MM.1S (cell line): ENCODE data around the gene ESRRB.

Source experiments
- DNase-seq: peaks from one replicate; pipeline ENCODE4 v3.0.0-alpha.2; 2015
- H2AFZ ChIP-seq: fragments of 300-600 bp; sonication (generic); 2 replicates; pipeline ENCODE4 v1.6.0; 2016; ENCODE audit warnings: antibody characterized with exemption, low read length
- H3F3A ChIP-seq: fragments of 300-600 bp; sonication (generic); 2 replicates; pipeline ENCODE4 v1.6.1; 2016; ENCODE audit warnings: mild to moderate bottlenecking, antibody characterized with exemption, low read length, moderate library complexity, mixed read lengths; ENCODE audit not compliant: insufficient read depth
- H3K27ac ChIP-seq: fragments of 300-600 bp; sonication (generic); 2 replicates; pipeline ENCODE4 v1.5.1; 2016; ENCODE audit warnings: mild to moderate bottlenecking, low read length
- H3K27me3 ChIP-seq: fragments of 300-600 bp; sonication (generic); replicated peaks from 2 replicates; pipeline ENCODE4 v1.6.0; 2016; ENCODE audit warnings: low read length; ENCODE audit not compliant: insufficient read depth
- H3K36me3 ChIP-seq: fragments of 300-600 bp; sonication (generic); replicated peaks from 2 replicates; pipeline ENCODE4 v1.6.1; 2016; ENCODE audit warnings: mild to moderate bottlenecking, low read length, mixed read lengths; ENCODE audit not compliant: insufficient read depth
- H3K4me1 ChIP-seq: fragments of 300-600 bp; sonication (generic); 2 replicates; pipeline ENCODE4 v1.6.1; 2016; ENCODE audit warnings: low read length, mixed read lengths
- H3K4me2 ChIP-seq: fragments of 300-600 bp; sonication (generic); 2 replicates; pipeline ENCODE4 v1.6.0; 2016; ENCODE audit warnings: low read depth, low read length
- H3K4me3 ChIP-seq: fragments of 300-600 bp; sonication (generic); 2 replicates; pipeline ENCODE4 v1.5.1; 2016; ENCODE audit warnings: low read length, mixed read lengths
- H3K79me2 ChIP-seq: fragments of 300-600 bp; sonication (generic); 2 replicates; pipeline ENCODE4 v1.6.1; 2016; ENCODE audit warnings: mixed run types, low read length, mixed read lengths
- H3K9ac ChIP-seq: fragments of 300-600 bp; sonication (generic); 2 replicates; pipeline ENCODE4 v1.6.1; 2016; ENCODE audit warnings: low read length, mixed read lengths
- H3K9me2 ChIP-seq: fragments of 300-600 bp; sonication (generic); replicated peaks from 2 replicates; pipeline ENCODE4 v1.6.1; 2016; ENCODE audit warnings: mild to moderate bottlenecking, low read length, mixed read lengths; ENCODE audit not compliant: insufficient read depth
- H3K9me3 ChIP-seq: fragments of 300-600 bp; sonication (generic); replicated peaks from 2 replicates; pipeline ENCODE4 v1.6.1; 2016; ENCODE audit warnings: mild to moderate bottlenecking, low read length, mixed read lengths; ENCODE audit not compliant: insufficient read depth
- H4K20me1 ChIP-seq: fragments of 300-600 bp; sonication (generic); 2 replicates; pipeline ENCODE4 v1.6.1; 2016; ENCODE audit warnings: mild to moderate bottlenecking, low read length, moderate library complexity, mixed read lengths; ENCODE audit not compliant: insufficient read depth
- EZH2 ChIP-seq: fragments of 300-600 bp; sonication (generic); optimal IDR thresholded peaks from 2 replicates; pipeline ENCODE3; 2017; ENCODE audit warnings: low read depth, mild to moderate bottlenecking, antibody characterized with exemption, low read length, mixed read lengths
- EZH2phosphoT487 ChIP-seq: fragments of 300-600 bp; sonication (generic); IDR thresholded peaks from 2 replicates; pipeline ENCODE4 v1.6.1; 2018; ENCODE audit warnings: antibody characterized with exemption, low read length
- TF ChIP-seq, protein P1 (sequence below): fragments of 300-600 bp; sonication (generic); IDR thresholded peaks from 2 replicates; pipeline ENCODE4 v1.5.1; 2016; ENCODE audit warnings: antibody characterized with exemption, low read length, mixed read lengths

Gene ESRRB

DNA sequence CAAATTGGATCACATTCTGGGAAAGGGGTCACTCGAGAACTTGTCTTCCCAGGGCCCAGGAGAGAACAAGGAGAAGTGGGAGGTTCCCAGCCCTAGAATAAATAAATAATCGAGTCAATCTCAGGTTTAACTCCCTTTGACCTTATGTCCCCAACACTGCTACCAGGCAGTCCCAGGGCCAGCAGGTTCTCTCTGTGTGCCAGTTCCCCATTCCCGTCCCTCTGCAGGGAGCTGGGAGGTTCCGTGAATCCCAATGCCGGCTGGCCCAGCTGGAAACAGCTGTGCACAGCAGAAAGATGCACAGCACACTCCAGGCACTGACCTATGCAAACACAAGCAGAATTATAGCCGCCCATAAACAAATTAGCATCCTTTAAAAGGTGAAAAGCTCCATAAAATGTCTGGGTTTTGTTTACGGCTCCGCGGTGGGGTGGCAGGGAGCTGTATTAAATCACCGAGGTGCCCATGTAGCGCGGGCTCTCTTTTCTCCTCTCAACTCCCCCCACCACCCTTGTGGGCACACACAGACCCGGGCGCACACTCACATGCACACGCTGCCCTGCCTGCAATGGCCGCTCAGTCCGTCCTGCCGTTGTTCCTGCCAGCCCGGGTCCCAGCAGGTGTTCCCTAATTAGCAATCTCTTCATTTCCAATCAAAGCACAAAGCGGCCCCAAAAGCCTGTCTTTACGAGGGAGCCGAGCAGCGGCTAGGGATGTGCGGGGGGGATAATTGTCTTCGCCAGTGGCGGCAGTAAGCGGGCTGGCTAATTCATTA lies 46.6 kb upstream of the ESRRB start:
- no peaks in the 10 kb centered on the region for H3K36me3 ChIP-seq
- no peaks in the 10 kb centered on the region; the same call in 1 of the 2 replicates for H3K27me3 ChIP-seq
- H3K27ac ChIP-seq, result no peak overlapping the region
- H4K20me1 ChIP-seq, result no peaks in the 10 kb centered on the region
- no peak overlapping the region for H3K4me2 ChIP-seq
- no peaks in the 10 kb centered on the region for H3K79me2 ChIP-seq
- no peaks in the 10 kb centered on the region for H3K9me2 ChIP-seq
- no peaks in the 10 kb centered on the region for H3K9me3 ChIP-seq
- H3K4me1 ChIP-seq, result no peaks in the 10 kb centered on the region
- no peak overlapping the region for H3K9ac ChIP-seq
- TF ChIP-seq EZH2phosphoT487 (no peak), EZH2 (no peak)
- TF ChIP-seq, protein P1, sequence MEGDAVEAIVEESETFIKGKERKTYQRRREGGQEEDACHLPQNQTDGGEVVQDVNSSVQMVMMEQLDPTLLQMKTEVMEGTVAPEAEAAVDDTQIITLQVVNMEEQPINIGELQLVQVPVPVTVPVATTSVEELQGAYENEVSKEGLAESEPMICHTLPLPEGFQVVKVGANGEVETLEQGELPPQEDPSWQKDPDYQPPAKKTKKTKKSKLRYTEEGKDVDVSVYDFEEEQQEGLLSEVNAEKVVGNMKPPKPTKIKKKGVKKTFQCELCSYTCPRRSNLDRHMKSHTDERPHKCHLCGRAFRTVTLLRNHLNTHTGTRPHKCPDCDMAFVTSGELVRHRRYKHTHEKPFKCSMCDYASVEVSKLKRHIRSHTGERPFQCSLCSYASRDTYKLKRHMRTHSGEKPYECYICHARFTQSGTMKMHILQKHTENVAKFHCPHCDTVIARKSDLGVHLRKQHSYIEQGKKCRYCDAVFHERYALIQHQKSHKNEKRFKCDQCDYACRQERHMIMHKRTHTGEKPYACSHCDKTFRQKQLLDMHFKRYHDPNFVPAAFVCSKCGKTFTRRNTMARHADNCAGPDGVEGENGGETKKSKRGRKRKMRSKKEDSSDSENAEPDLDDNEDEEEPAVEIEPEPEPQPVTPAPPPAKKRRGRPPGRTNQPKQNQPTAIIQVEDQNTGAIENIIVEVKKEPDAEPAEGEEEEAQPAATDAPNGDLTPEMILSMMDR, result no peak
- no peak overlapping the region for H2AFZ ChIP-seq
- no peaks in the 10 kb centered on the region for H3F3A ChIP-seq
- no peak overlapping the region for H3K4me3 ChIP-seq
- no peak for DNase-seq

DNA sequence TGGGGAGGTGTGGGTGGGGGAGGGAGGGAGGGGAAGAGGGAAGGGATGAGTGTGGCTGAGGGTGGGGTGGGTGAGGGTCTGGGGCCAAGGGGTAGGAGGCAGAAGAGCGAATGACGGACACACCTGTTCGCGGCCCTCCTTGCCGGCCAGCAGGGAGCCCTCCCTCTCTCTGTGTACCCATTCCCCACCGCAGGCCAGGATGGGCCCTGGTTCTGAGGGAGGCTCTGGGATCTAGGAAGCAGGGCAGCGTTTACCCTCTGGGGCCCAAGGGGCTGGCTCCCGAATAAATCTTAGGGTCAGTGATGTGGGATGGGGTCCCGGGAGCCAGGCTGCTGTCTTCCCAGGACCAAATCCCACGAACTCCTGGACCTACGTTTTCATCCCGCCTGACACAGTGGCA lies 46.0 kb upstream of the ESRRB start:
- no peak for DNase-seq
- no peaks in the 10 kb centered on the region; the same call in 1 of the 2 replicates for H3K27me3 ChIP-seq

DNA sequence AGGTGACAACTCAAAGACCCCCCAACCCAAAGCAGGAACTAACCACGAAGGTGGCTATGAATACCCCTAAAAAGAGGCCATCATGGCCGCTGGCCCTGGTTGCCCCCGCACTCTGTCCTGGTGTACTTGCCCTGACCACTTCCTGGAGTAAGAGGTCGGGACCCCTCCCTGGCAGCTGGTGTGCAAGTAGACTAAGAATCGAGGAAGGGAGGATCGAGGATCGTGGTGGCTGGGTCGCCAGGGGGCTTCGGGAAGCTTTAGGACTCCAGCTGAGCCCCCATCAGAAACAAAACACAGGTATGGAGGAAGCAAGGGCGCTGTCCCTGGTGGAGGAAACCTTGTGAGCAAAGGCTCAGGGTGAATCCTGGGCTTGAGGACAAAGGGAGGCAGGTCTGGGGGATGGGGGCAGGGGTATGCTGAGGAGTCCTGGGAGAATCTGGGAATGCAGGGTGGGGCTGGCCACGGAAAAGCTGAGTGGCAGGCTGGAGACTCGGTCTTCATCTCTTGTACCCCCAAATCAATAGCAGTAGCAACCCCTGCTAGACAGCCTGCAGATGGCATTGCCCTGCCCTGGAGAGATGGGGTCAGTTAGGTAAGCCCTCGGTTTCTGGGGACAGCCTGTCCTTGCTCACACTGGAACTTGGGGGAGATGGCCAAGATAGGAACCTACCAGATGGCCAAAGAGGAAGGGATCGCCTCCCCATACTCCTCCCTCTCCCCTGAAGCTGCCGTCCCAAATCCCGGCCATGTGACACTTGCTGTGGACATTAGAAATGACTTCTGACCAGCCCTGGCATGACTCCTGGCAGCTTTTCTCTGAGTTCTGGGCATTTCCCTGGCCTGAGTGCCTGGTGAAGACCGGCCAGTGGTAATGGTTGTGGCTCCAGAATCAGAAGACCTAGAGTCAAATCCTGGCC lies 45.3 kb upstream of the ESRRB start:
- H3K27me3 ChIP-seq, result no peaks in the 10 kb centered on the region; the same call in 1 of the 2 replicates
- no peak overlapping the region for H3K27ac ChIP-seq
- no peaks in the 10 kb centered on the region for H3K9me2 ChIP-seq
- no peaks in the 10 kb centered on the region for H3F3A ChIP-seq
- DNase-seq, result no peak
- H3K4me1 ChIP-seq, result no peaks in the 10 kb centered on the region
- no peak for TF ChIP-seq EZH2phosphoT487
- no peak overlapping the region for H3K4me2 ChIP-seq
- no peaks in the 10 kb centered on the region for H3K36me3 ChIP-seq
- no peak overlapping the region for H3K9ac ChIP-seq
- H3K9me3 ChIP-seq, result no peaks in the 10 kb centered on the region
- H4K20me1 ChIP-seq, result no peaks in the 10 kb centered on the region
- no peaks in the 10 kb centered on the region for H3K79me2 ChIP-seq
- no peak overlapping the region for H2AFZ ChIP-seq
- H3K4me3 ChIP-seq, result no peak overlapping the region

More for the DNA sequence above, 46.0 kb upstream of the ESRRB start:
- H3K36me3 ChIP-seq, result no peaks in the 10 kb centered on the region
- H4K20me1 ChIP-seq, result no peaks in the 10 kb centered on the region
- no peaks in the 10 kb centered on the region for H3F3A ChIP-seq
- H3K79me2 ChIP-seq, result no peaks in the 10 kb centered on the region
- H3K27ac ChIP-seq, result no peak overlapping the region
- H3K4me1 ChIP-seq, result no peaks in the 10 kb centered on the region
- H2AFZ ChIP-seq, result no peak overlapping the region
- H3K9me3 ChIP-seq, result no peaks in the 10 kb centered on the region
- no peak overlapping the region for H3K4me3 ChIP-seq
- no peaks in the 10 kb centered on the region for H3K9me2 ChIP-seq
- H3K9ac ChIP-seq, result no peak overlapping the region
- H3K4me2 ChIP-seq, result no peak overlapping the region
- no peak for TF ChIP-seq EZH2
- no peak for TF ChIP-seq EZH2phosphoT487
- TF ChIP-seq, protein P1, result no peak
